Panc1 (cell line): ENCODE measurements around the gene MUC5AC. TPM values are rescaled to one million over a fixed set of nuclear protein-coding genes. Genes with fewer than 3 reads are reported as not detected.

Experiments
- ATAC-seq: fragments of 200-7000 bp; cut with Tn5 transposase; 2 replicates; pipeline ENCODE4 v1.9.1; 2020; ENCODE audit warnings: mild to moderate bottlenecking, moderate library complexity
- BruUV-seq: library from RNA; stranded (reverse); fragments of 400-500 nt; replicated peaks from 2 replicates; lab custom pipeline; 2021; lab: Mats Ljungman, UMichigan
- CTCF ChIA-PET: fragments of 300-600 bp; sonication (Branson Sonifier 250); formaldehyde crosslinking; loops from one replicate; lab custom pipeline; 2022; ENCODE audit warnings: antibody characterized with exemption; lab: Charles Lee
- POLR2A ChIA-PET: fragments of 300-600 bp; sonication (Branson Sonifier 250); formaldehyde crosslinking; loops from one replicate; lab custom pipeline; 2022; ENCODE audit warnings: antibody characterized with exemption; lab: Charles Lee
- DNase-seq: peaks from one replicate; pipeline ENCODE4 v3.0.0-alpha.2; 2010; ENCODE audit warnings: low read depth, low spot score
- H3K27ac ChIP-seq: 2 replicates; pipeline ENCODE4 v1.5.1; 2011; ENCODE audit warnings: mild to moderate bottlenecking, low read length, inconsistent platforms
- H3K27me3 ChIP-seq: fragments of 200-500 bp; sonication (Bioruptor generic); 2 replicates; pipeline ENCODE4 v1.6.0; 2014; ENCODE audit warnings: low read length, inconsistent platforms; ENCODE audit not compliant: control insufficient read depth, insufficient read depth
- H3K36me3 ChIP-seq: fragments of 200-500 bp; sonication (Bioruptor generic); 2 replicates; pipeline ENCODE4 v1.5.1; 2014; ENCODE audit warnings: inconsistent platforms, mild to moderate bottlenecking, low read length, moderate library complexity; ENCODE audit not compliant: control insufficient read depth, insufficient read depth
- H3K4me1 ChIP-seq: 2 replicates; pipeline ENCODE4 v1.5.1; 2011; ENCODE audit warnings: inconsistent platforms, mild to moderate bottlenecking, low read length, moderate library complexity; ENCODE audit not compliant: control insufficient read depth, insufficient read depth
- H3K4me3 ChIP-seq, 2 experiments: 2 replicates each; pipeline ENCODE4 v1.5.1; 2011 to 2012; ENCODE audit warnings: low read depth in 2 of 2, low read length in 2 of 2, mild to moderate bottlenecking in 2 of 2, inconsistent platforms in 1 of 2, moderate library complexity in 1 of 2
- H3K9me3 ChIP-seq: fragments of 200-500 bp; sonication (Bioruptor generic); 2 replicates; pipeline ENCODE4 v1.5.1; 2014; ENCODE audit warnings: low read depth, mild to moderate bottlenecking, inconsistent platforms, low read length, moderate library complexity; ENCODE audit not compliant: control insufficient read depth, insufficient read depth
- CTCF ChIP-seq: fragments of 450-650 bp; IDR thresholded peaks from 2 replicates; pipeline ENCODE4 v1.5.1; 2017; ENCODE audit warnings: mild to moderate bottlenecking
- POLR2AphosphoS5 ChIP-seq: IDR thresholded peaks from 2 replicates; pipeline ENCODE4 v1.6.1; 2012; ENCODE audit warnings: mild to moderate bottlenecking, low read depth, low read length, moderate library complexity
- REST ChIP-seq, 2 experiments: IDR thresholded peaks; 2 replicates each; pipeline ENCODE4 v1.6.1; 2011 to 2012; ENCODE audit warnings: low read depth in 2 of 2, control low read depth in 1 of 2, low read length in 1 of 2, mild to moderate bottlenecking in 1 of 2, moderate library complexity in 1 of 2; ENCODE audit not compliant: insufficient read depth in 1 of 2
- SIN3A ChIP-seq: IDR thresholded peaks from 2 replicates; pipeline ENCODE4 v1.6.1; 2012; ENCODE audit warnings: low read depth, mild to moderate bottlenecking, low read length, moderate library complexity, borderline replicate concordance; ENCODE audit not compliant: insufficient read depth
- TCF7L2 ChIP-seq: IDR thresholded peaks from 2 replicates; pipeline ENCODE4 v1.6.1; 2011; ENCODE audit warnings: mild to moderate bottlenecking, low read depth, low read length, inconsistent platforms
- in situ Hi-C: cut with HindIII; loops from 2 replicates; pipeline ENCODE4 v1.10.0; 2016; ENCODE audit warnings: low sequenced_read_pairs, low pct_unique_long_range_greater_than_20kb
- intact Hi-C: fragments of 100-400 bp; cut with micrococcal nuclease; formaldehyde crosslinking; loops from one replicate; pipeline ENCODE4 v1.10.0; 2022; ENCODE audit not compliant: unreplicated experiment
- total RNA-seq: library from RNA; stranded (reverse); gene quantifications from one replicate; pipeline ENCODE4 v1.2.1, GENCODE V29; 2021; ENCODE audit not compliant: unreplicated experiment

MUC5AC gene
- total RNA-seq, 1 experiment from 2014 or later, result 0.03 TPM

GRCh38 chr11:1234054-1234720 lies 76.4 kb downstream of the MUC5AC start:
- no peak overlapping the region for H3K27ac ChIP-seq
- H3K27me3 ChIP-seq, result no peaks in the 10 kb centered on the region; the same call in 1 of the 2 replicates
- no TSS peak for BruUV-seq
- intact Hi-C loops, result no loop called here
- H3K9me3 ChIP-seq, result no peaks in the 10 kb centered on the region
- no peak for ATAC-seq
- no peak for DNase-seq
- in situ Hi-C loops, result no loop called here
- no peaks in the 10 kb centered on the region for H3K36me3 ChIP-seq
- H3K4me1 ChIP-seq, result peaks cover 6% of the 10 kb centered on the region; the same call in 1 of the 2 replicates
- POLR2A ChIA-PET, result interaction anchor here (0.7 kb wide), 1 partner anchor 198 kb away, joined by 21 read pairs; no protein-coding TSS in a partner anchor
- TF ChIP-seq SIN3A (no peak), POLR2AphosphoS5 (no peak), TCF7L2 (no peak), CTCF (no peak), REST (IDR thresholded peaks at IDR 0.05; ENCODE audit: insufficient read depth in 1 of 2, low read depth in 2 of 2, low read length in 1 of 2) (no peak)
- H3K4me3 ChIP-seq, result no peak overlapping the region
- CTCF ChIA-PET, result no interaction called here

GRCh38 chr11:1234771-1235305 lies 77.1 kb downstream of the MUC5AC start:
- Histone ChIP-seq H3K27ac (no peak overlapping the region), H3K36me3 (no peaks in the 10 kb centered on the region), H3K27me3 (no peaks in the 10 kb centered on the region; the same call in 1 of the 2 replicates), H3K9me3 (no peaks in the 10 kb centered on the region), H3K4me3 (no peak overlapping the region), H3K4me1 (peaks cover 6% of the 10 kb centered on the region; the same call in 1 of the 2 replicates)
- ChIA-PET POLR2A (no interaction called here), CTCF (no interaction called here)
- TF ChIP-seq REST (IDR thresholded peaks at IDR 0.05; ENCODE audit: insufficient read depth in 1 of 2, low read depth in 2 of 2, low read length in 1 of 2) (no peak), CTCF (no peak), SIN3A (no peak), TCF7L2 (no peak), POLR2AphosphoS5 (no peak)
- BruUV-seq, result no TSS peak
- intact Hi-C loops (no loop called here), in situ Hi-C loops (no loop called here)
- DNase-seq (no peak), ATAC-seq (no peak)
